ENCODE results near the gene FHOD3. TPM values are rescaled to one million over a fixed set of nuclear protein-coding genes. Genes with fewer than 3 reads are reported as not detected.

Gene FHOD3
- total and polyA plus RNA-seq, 2 of the 13 experiments (the other 11 are each of a cell fraction or from before 2014, with no cell fraction given): 0.07 TPM; not detected in 1

GRCh38 chr18:36828157-36828629 is 530.7 kb downstream of the FHOD3 start (continued):
- no peak for TF ChIP-seq ELK4 (CRISPR knock-in tag; IDR thresholded peaks at IDR 0.05; ENCODE audit: borderline replicate concordance)
- no peak for TF ChIP-seq ZNF800 (CRISPR knock-in tag; IDR thresholded peaks at IDR 0.05)
- no peak for TF ChIP-seq KLF16 (CRISPR knock-in tag; IDR thresholded peaks at IDR 0.05)
- TF ChIP-seq NFE2 (CRISPR knock-in tag; IDR thresholded peaks at IDR 0.05): no peak
- no peak for TF ChIP-seq ZNF280D (CRISPR knock-in tag; IDR thresholded peaks at IDR 0.05)
- no peak for TF ChIP-seq ETV6 (CRISPR knock-in tag; conservative IDR thresholded peaks at IDR 0.05)
- 0 out of 2 replicates have a peak, but pooled peaks have one; percentile 61 for TF ChIP-seq ZBTB3 (CRISPR knock-in tag; IDR thresholded peaks at IDR 0.05; ENCODE audit: borderline replicate concordance, low read depth)
- TF ChIP-seq POLR2G (IDR thresholded peaks at IDR 0.05; ENCODE audit: low read depth, low read length): no peak
- TF ChIP-seq ZNF772 (CRISPR knock-in tag; IDR thresholded peaks at IDR 0.05): no peak
- TF ChIP-seq HOMEZ (CRISPR knock-in tag; IDR thresholded peaks at IDR 0.05; ENCODE audit: low read depth): no peak
- TF ChIP-seq CSRNP1 (CRISPR knock-in tag; IDR thresholded peaks at IDR 0.05): no peak
- no peak for TF ChIP-seq ZNF569 (CRISPR knock-in tag; IDR thresholded peaks at IDR 0.05; ENCODE audit: borderline replicate concordance)
- TF ChIP-seq ZC3H13 (CRISPR knock-in tag; IDR thresholded peaks at IDR 0.05): no peak
- no peak for TF ChIP-seq GABPA (IDR thresholded peaks at IDR 0.05; ENCODE audit: low read depth, low read length)
- 0 out of 2 replicates have a peak, but pooled peaks have one; percentile 6 for TF ChIP-seq GABPA (CRISPR knock-in tag; IDR thresholded peaks at IDR 0.05; ENCODE audit: low read depth)
- TF ChIP-seq ATF3 (CRISPR knock-in tag; IDR thresholded peaks at IDR 0.05): no peak
- TF ChIP-seq ARHGAP35 (CRISPR knock-in tag; IDR thresholded peaks at IDR 0.05; ENCODE audit: borderline replicate concordance): no peak
- TF ChIP-seq NFKBIZ (CRISPR knock-in tag; IDR thresholded peaks at IDR 0.05): no peak
- TF ChIP-seq ZNF768 (CRISPR knock-in tag; IDR thresholded peaks at IDR 0.05): no peak
- no peak for TF ChIP-seq ZFP37 (CRISPR knock-in tag; IDR thresholded peaks at IDR 0.05; ENCODE audit: borderline replicate concordance)
- no peak for TF ChIP-seq STAG1 (CRISPR knock-in tag; IDR thresholded peaks at IDR 0.05)

Measured in HepG2 (cell line).